OCI-LY1 (cell line): Measurements from ENCODE around the gene TPD52L1.

ENCODE experiments used
- H2AFZ ChIP-seq: fragments of 200-600 bp; sonication (generic), shearing (Covaris generic); 2 replicates; pipeline ENCODE4 v1.6.0; 2014; ENCODE audit warnings: antibody characterized with exemption, mild to moderate bottlenecking, low read length
- H3F3A ChIP-seq: fragments of 200-600 bp; sonication (generic), shearing (Covaris generic); 2 replicates; pipeline ENCODE4 v1.6.0; 2014; ENCODE audit warnings: mild to moderate bottlenecking, antibody characterized with exemption, low read length, moderate library complexity; ENCODE audit not compliant: insufficient read depth
- H3K27ac ChIP-seq: fragments of 200-600 bp; sonication (generic); 2 replicates; pipeline ENCODE4 v1.5.1; 2014; ENCODE audit warnings: low read length, mixed run types, mild to moderate bottlenecking, low read depth; ENCODE audit not compliant: poor library complexity, severe bottlenecking
- H3K27me3 ChIP-seq: fragments of 200-600 bp; sonication (generic); 2 replicates; pipeline ENCODE4 v1.6.0; 2014; ENCODE audit warnings: antibody characterized with exemption, mild to moderate bottlenecking, low read length, moderate library complexity; ENCODE audit not compliant: insufficient read depth
- H3K36me3 ChIP-seq: fragments of 200-600 bp; sonication (generic); 2 replicates; pipeline ENCODE4 v1.6.1; 2014; ENCODE audit warnings: mild to moderate bottlenecking, antibody characterized with exemption, low read length, moderate library complexity, mixed read lengths; ENCODE audit not compliant: insufficient read depth
- H3K4me1 ChIP-seq: fragments of 200-600 bp; sonication (generic); 2 replicates; pipeline ENCODE4 v1.5.1; 2014; ENCODE audit warnings: mild to moderate bottlenecking, low read length, moderate library complexity; ENCODE audit not compliant: insufficient read depth, severe bottlenecking
- H3K4me2 ChIP-seq: fragments of 200-600 bp; sonication (generic), shearing (Covaris generic); 2 replicates; pipeline ENCODE4 v1.6.1; 2014; ENCODE audit warnings: low read length
- H3K4me3 ChIP-seq: fragments of 200-600 bp; sonication (generic); 2 replicates; pipeline ENCODE4 v1.5.1; 2014; ENCODE audit warnings: low read length, low read depth, mild to moderate bottlenecking, mixed read lengths; ENCODE audit not compliant: poor library complexity, severe bottlenecking
- H3K79me2 ChIP-seq: fragments of 200-600 bp; shearing (Covaris generic); 2 replicates; pipeline ENCODE4 v1.6.1; 2016; ENCODE audit warnings: mixed run types, low read length, mixed read lengths; ENCODE audit not compliant: insufficient read depth
- H3K9ac ChIP-seq: fragments of 200-600 bp; sonication (generic), shearing (Covaris generic); 2 replicates; pipeline ENCODE4 v1.6.1; 2014; ENCODE audit warnings: mild to moderate bottlenecking, low read length, mixed read lengths
- H3K9me2 ChIP-seq: fragments of 200-600 bp; sonication (generic), shearing (Covaris generic); 2 replicates; pipeline ENCODE4 v1.6.1; 2014; ENCODE audit warnings: low read depth, mild to moderate bottlenecking, low read length, mixed read lengths
- H3K9me3 ChIP-seq: fragments of 200-600 bp; shearing (Covaris generic); 2 replicates; pipeline ENCODE4 v1.6.1; 2014; ENCODE audit warnings: low read length, mixed read lengths
- H4K20me1 ChIP-seq: fragments of 200-600 bp; sonication (generic), shearing (Covaris generic); 2 replicates; pipeline ENCODE4 v1.6.0; 2016; ENCODE audit warnings: mild to moderate bottlenecking, low read length; ENCODE audit not compliant: insufficient read depth
- EZH2 ChIP-seq: fragments of 200-600 bp; sonication (generic), shearing (Covaris generic); IDR thresholded peaks from 2 replicates; pipeline ENCODE4 v1.8.0; 2017; ENCODE audit warnings: borderline replicate concordance, mixed run types, mild to moderate bottlenecking, antibody characterized with exemption, low read length, moderate library complexity, mixed read lengths
- TF ChIP-seq, protein P1 (sequence below): fragments of 200-600 bp; sonication (generic), shearing (Covaris generic); IDR thresholded peaks from 2 replicates; pipeline ENCODE4 v1.5.1; 2017; ENCODE audit warnings: mild to moderate bottlenecking, antibody characterized with exemption, low read length, moderate library complexity, mixed read lengths

The TPD52L1 gene

GRCh38 chr6:125201961-125202729 lies 48.6 kb downstream of the TPD52L1 start:
- H3K9me3 ChIP-seq = no peaks in the 10 kb centered on the region
- H3K79me2 ChIP-seq = no peaks in the 10 kb centered on the region
- H3K4me1 ChIP-seq = no peaks in the 10 kb centered on the region
- H3F3A ChIP-seq = no peaks in the 10 kb centered on the region
- H3K27me3 ChIP-seq = no peaks in the 10 kb centered on the region
- no peaks in the 10 kb centered on the region for H3K36me3 ChIP-seq
- H3K9me2 ChIP-seq = no peaks in the 10 kb centered on the region
- no peak overlapping the region for H2AFZ ChIP-seq
- H3K4me3 ChIP-seq = no peak overlapping the region
- H3K4me2 ChIP-seq = no peak overlapping the region
- H3K27ac ChIP-seq = no peak overlapping the region
- no peaks in the 10 kb centered on the region for H4K20me1 ChIP-seq
- H3K9ac ChIP-seq = no peak overlapping the region
- no peak for TF ChIP-seq EZH2
- TF ChIP-seq, protein P1, sequence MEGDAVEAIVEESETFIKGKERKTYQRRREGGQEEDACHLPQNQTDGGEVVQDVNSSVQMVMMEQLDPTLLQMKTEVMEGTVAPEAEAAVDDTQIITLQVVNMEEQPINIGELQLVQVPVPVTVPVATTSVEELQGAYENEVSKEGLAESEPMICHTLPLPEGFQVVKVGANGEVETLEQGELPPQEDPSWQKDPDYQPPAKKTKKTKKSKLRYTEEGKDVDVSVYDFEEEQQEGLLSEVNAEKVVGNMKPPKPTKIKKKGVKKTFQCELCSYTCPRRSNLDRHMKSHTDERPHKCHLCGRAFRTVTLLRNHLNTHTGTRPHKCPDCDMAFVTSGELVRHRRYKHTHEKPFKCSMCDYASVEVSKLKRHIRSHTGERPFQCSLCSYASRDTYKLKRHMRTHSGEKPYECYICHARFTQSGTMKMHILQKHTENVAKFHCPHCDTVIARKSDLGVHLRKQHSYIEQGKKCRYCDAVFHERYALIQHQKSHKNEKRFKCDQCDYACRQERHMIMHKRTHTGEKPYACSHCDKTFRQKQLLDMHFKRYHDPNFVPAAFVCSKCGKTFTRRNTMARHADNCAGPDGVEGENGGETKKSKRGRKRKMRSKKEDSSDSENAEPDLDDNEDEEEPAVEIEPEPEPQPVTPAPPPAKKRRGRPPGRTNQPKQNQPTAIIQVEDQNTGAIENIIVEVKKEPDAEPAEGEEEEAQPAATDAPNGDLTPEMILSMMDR = no peak

DNA sequence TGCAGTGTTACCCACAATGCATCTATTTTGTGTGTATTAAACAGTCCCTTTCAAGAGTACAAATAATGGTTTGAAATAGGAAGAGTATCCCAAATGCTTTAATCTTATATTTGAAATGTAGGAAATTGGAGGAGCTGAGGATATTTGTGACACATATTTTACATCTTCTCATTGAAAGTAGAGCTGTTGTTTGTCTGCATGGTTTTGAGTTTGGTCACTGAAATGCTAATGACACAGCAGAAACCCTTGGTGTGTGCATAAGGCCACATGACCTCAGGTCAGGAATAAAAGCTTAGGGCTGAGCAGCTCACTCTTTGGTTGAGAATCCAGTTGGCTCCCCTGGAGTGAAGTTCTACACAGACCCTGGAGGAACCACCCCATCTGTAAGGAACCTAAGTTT lies 49.8 kb downstream of the TPD52L1 start:
- H3K4me1 ChIP-seq = no peaks in the 10 kb centered on the region
- H3K36me3 ChIP-seq = no peaks in the 10 kb centered on the region
- no peaks in the 10 kb centered on the region for H3K9me3 ChIP-seq
- no peak overlapping the region for H3K27ac ChIP-seq
- TF ChIP-seq, protein P1 = no peak
- no peak for TF ChIP-seq EZH2
- no peak overlapping the region for H3K4me2 ChIP-seq
- H3K9me2 ChIP-seq = no peaks in the 10 kb centered on the region
- no peaks in the 10 kb centered on the region for H3F3A ChIP-seq
- no peak overlapping the region for H2AFZ ChIP-seq
- no peaks in the 10 kb centered on the region for H3K79me2 ChIP-seq
- H4K20me1 ChIP-seq = no peaks in the 10 kb centered on the region
- no peak overlapping the region for H3K9ac ChIP-seq
- no peak overlapping the region for H3K4me3 ChIP-seq
- no peaks in the 10 kb centered on the region for H3K27me3 ChIP-seq

DNA sequence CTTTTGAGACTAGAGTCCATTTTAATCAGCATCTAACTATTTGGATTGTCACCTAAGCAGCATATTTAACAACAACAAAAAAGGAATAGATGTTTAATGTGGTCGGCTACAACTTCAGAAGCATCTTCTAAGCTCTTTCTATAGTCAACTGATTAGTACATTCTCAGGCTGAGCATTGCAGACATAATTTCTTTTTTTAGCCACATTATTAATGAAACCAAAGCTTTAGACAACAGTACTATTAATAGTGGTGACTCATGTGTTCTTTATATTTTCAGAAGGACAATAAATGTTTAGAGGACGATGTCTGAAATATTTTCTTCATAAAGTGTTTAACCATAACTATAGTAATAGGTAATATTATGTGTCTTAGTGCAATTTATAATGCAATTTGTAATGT lies 52.4 kb downstream of the TPD52L1 start:
- no peaks in the 10 kb centered on the region for H3K27me3 ChIP-seq
- no peak overlapping the region for H3K9ac ChIP-seq
- H3K4me3 ChIP-seq = no peak overlapping the region
- no peak for TF ChIP-seq EZH2
- TF ChIP-seq, protein P1 = no peak
- H2AFZ ChIP-seq = no peak overlapping the region
- no peak overlapping the region for H3K27ac ChIP-seq
- no peak overlapping the region for H3K4me2 ChIP-seq
- H3K4me1 ChIP-seq = no peaks in the 10 kb centered on the region
- no peaks in the 10 kb centered on the region for H3K9me2 ChIP-seq
- H4K20me1 ChIP-seq = no peaks in the 10 kb centered on the region
- H3K9me3 ChIP-seq = no peaks in the 10 kb centered on the region
- no peaks in the 10 kb centered on the region for H3F3A ChIP-seq
- no peaks in the 10 kb centered on the region for H3K36me3 ChIP-seq
- H3K79me2 ChIP-seq = no peaks in the 10 kb centered on the region
